Activated CD4-positive, alpha-beta T cell treated with anti-CD3 and anti-CD28 coated beads for 36 hours (primary cell): ENCODE measurements around the gene CTAG2. TPM values are rescaled to one million over a fixed set of nuclear protein-coding genes. Genes with fewer than 3 reads are reported as not detected.

ENCODE experiments used
- ATAC-seq: fragments of 200-7000 bp; cut with Tn5 transposase; one replicate; pipeline ENCODE4 v1.10.0; 2021; ENCODE audit warnings: mild to moderate bottlenecking, moderate library complexity
- CTCF ChIA-PET: fragments of 350-600 bp; sonication (Branson Sonifier 250); formaldehyde crosslinking; loops from one replicate; lab custom pipeline; 2021; ENCODE audit warnings: antibody characterized with exemption; lab: Charles Lee
- POLR2A ChIA-PET: fragments of 350-600 bp; sonication (Branson Sonifier 250); formaldehyde crosslinking; loops from one replicate; lab custom pipeline; 2021; ENCODE audit warnings: antibody characterized with exemption, inconsistent platforms; lab: Charles Lee
- DNase-seq: peaks from one replicate; pipeline ENCODE4 v3.0.0-alpha.2; 2020
- H3K27ac Mint-ChIP-seq: one replicate; pipeline ENCODE4 v1.8.0; 2021; ENCODE audit warnings: mixed read lengths
- H3K27me3 Mint-ChIP-seq: one replicate; pipeline ENCODE4 v1.8.0; 2021; ENCODE audit warnings: mixed read lengths
- H3K36me3 Mint-ChIP-seq: one replicate; pipeline ENCODE4 v1.8.0; 2021; ENCODE audit warnings: low read depth, mixed read lengths
- H3K4me1 Mint-ChIP-seq: one replicate; pipeline ENCODE4 v1.8.0; 2021; ENCODE audit warnings: mixed read lengths
- H3K4me3 Mint-ChIP-seq: one replicate; pipeline ENCODE4 v1.8.0; 2021; ENCODE audit warnings: mild to moderate bottlenecking, moderate library complexity, mixed read lengths
- H3K9me3 Mint-ChIP-seq: one replicate; pipeline ENCODE4 v1.8.0; 2021; ENCODE audit warnings: low read depth, mixed read lengths
- intact Hi-C, 2 experiments: fragments of 100-400 bp; cut with DNase I in 1 of 2; cut with micrococcal nuclease in 1 of 2; formaldehyde crosslinking; loops; one replicate each; pipeline versions ENCODE4 v1.14.2 to v1.15.1; 2022 to 2024; cut with DNase I, micrococcal nuclease
- total RNA-seq, 2 experiments: library from RNA; stranded (reverse); gene quantifications; one replicate each; pipeline ENCODE4 v1.2.3, GENCODE V29; 2021

Gene CTAG2
- total RNA-seq, 2 experiments from 2014 or later, result not detected

- no peak for DNase-seq
- Mint-ChIP-seq H3K27ac (no peak overlapping the region), H3K9me3 (no peaks in the 10 kb centered on the region), H3K36me3 (no peaks in the 10 kb centered on the region), H3K4me1 (no peaks in the 10 kb centered on the region), H3K27me3 (no peaks in the 10 kb centered on the region), H3K4me3 (no peak overlapping the region)
- no peak for ATAC-seq
- CTCF ChIA-PET, result no interaction called here
- intact Hi-C loops, result no loop called here
- POLR2A ChIA-PET, result no interaction called here
Observed at GRCh38 chrX:154607370-154607769, 46.0 kb downstream of the CTAG2 start.

GRCh38 chrX:154605566-154605965, 47.8 kb downstream of the CTAG2 start:
- DNase-seq, result no peak
- no peak for ATAC-seq
- Mint-ChIP-seq H3K36me3 (no peaks in the 10 kb centered on the region), H3K4me3 (no peak overlapping the region), H3K4me1 (no peaks in the 10 kb centered on the region), H3K9me3 (no peaks in the 10 kb centered on the region), H3K27ac (no peak overlapping the region), H3K27me3 (no peaks in the 10 kb centered on the region)
- ChIA-PET CTCF (no interaction called here), POLR2A (no interaction called here)
- intact Hi-C loops, result no loop called here

- Mint-ChIP-seq H3K27me3 (no peaks in the 10 kb centered on the region), H3K36me3 (no peaks in the 10 kb centered on the region), H3K27ac (no peak overlapping the region), H3K9me3 (no peaks in the 10 kb centered on the region), H3K4me1 (no peaks in the 10 kb centered on the region), H3K4me3 (no peak overlapping the region)
- intact Hi-C loops, result no loop called here
- ATAC-seq (no peak), DNase-seq (no peak)
- POLR2A ChIA-PET, result no interaction called here
- CTCF ChIA-PET, result interaction anchor here (0.6 kb wide), 1 partner anchor 1644 kb away, joined by 3 read pairs; no protein-coding TSS in a partner anchor
Observed at GRCh38 chrX:154603438-154604430, 49.6 kb downstream of the CTAG2 start.

GRCh38 chrX:154602766-154603437, 50.5 kb downstream of the CTAG2 start:
- Mint-ChIP-seq H3K4me3 (no peak overlapping the region), H3K4me1 (no peaks in the 10 kb centered on the region), H3K27ac (no peak overlapping the region), H3K27me3 (no peaks in the 10 kb centered on the region), H3K36me3 (no peaks in the 10 kb centered on the region), H3K9me3 (no peaks in the 10 kb centered on the region)
- intact Hi-C loops, result no loop called here
- POLR2A ChIA-PET, result no interaction called here
- DNase-seq (no peak), ATAC-seq (no peak)
- CTCF ChIA-PET, result no interaction called here

GRCh38 chrX:154602226-154602625, 51.2 kb downstream of the CTAG2 start:
- Mint-ChIP-seq H3K27me3 (no peaks in the 10 kb centered on the region), H3K36me3 (no peaks in the 10 kb centered on the region)
- POLR2A ChIA-PET, result no interaction called here

More at GRCh38 chrX:154602226-154602625, 51.2 kb downstream of the CTAG2 start:
- Mint-ChIP-seq H3K4me1 (no peaks in the 10 kb centered on the region), H3K9me3 (peaks cover under 1% of the 10 kb centered on the region), H3K27ac (no peak overlapping the region), H3K4me3 (no peak overlapping the region)
- ATAC-seq, result no peak
- CTCF ChIA-PET, result no interaction called here
- no peak for DNase-seq
- intact Hi-C loops, result no loop called here

Other genes starting within 250 kb of the CTAG2 start
- 10 to 100 TPM; 12.6 to 13.4 TPM for gene DNASE1L1, start 244.3 kb downstream of the CTAG2 start, total RNA-seq
- gene TAFAZZIN, start 242.0 kb downstream of the CTAG2 start, total RNA-seq, result 10 to 100 TPM; 43.8 to 49.0 TPM
- 10 to 100 TPM; 25.6 to 28.6 TPM for gene ATP6AP1, start 224.9 kb downstream of the CTAG2 start, total RNA-seq
- 100 to 1,000 TPM; 100 to 117 TPM for gene GDI1, start 216.4 kb downstream of the CTAG2 start, total RNA-seq
- gene FAM50A, start 209.4 kb downstream of the CTAG2 start, total RNA-seq, result 10 to 100 TPM; 40.9 to 50.0 TPM
- 10 to 100 TPM; 23.2 to 25.3 TPM for gene PLXNA3, start 195.3 kb downstream of the CTAG2 start, total RNA-seq
- 10 to 100 TPM; 34.7 to 43.0 TPM for gene LAGE3, start 174.3 kb downstream of the CTAG2 start, total RNA-seq
- 10 to 100 TPM; 45.2 to 47.6 TPM for gene UBL4A, start 167.0 kb downstream of the CTAG2 start, total RNA-seq
- gene SLC10A3, start 162.9 kb downstream of the CTAG2 start, total RNA-seq, result 10 to 100 TPM; 10.4 to 11.3 TPM
- 10 to 100 TPM; 27.6 to 30.5 TPM for gene FAM3A, start 137.3 kb downstream of the CTAG2 start, total RNA-seq
- gene G6PD, start 106.7 kb downstream of the CTAG2 start, total RNA-seq, result 10 to 100 TPM; 63.1 to 72.5 TPM
- gene IKBKG, start 106.0 kb downstream of the CTAG2 start, total RNA-seq, result 10 to 100 TPM; 32.7 to 33.0 TPM
- not detected for gene CTAG1A, start 68.4 kb downstream of the CTAG2 start, total RNA-seq
- not detected for gene CTAG1B, start 34.3 kb downstream of the CTAG2 start, total RNA-seq
- gene GAB3, start 97.5 kb upstream of the CTAG2 start, total RNA-seq, result 1 to 10 TPM; 2.1 to 2.9 TPM
- gene DKC1, start 109.3 kb upstream of the CTAG2 start, total RNA-seq, result 100 to 1,000 TPM; 126 to 130 TPM
- 10 to 100 TPM; 24.1 to 27.6 TPM for gene MPP1, start 151.9 kb upstream of the CTAG2 start, total RNA-seq
- gene SMIM9, start 181.1 kb upstream of the CTAG2 start, total RNA-seq, result not detected
- gene F8A1, start 232.8 kb upstream of the CTAG2 start, total RNA-seq, result 10 to 100 TPM in 1 of 2 experiments, 1 to 10 TPM in 1; 7.9 to 11.5 TPM